GM19397 (cell line): ENCODE results near the gene CIPC.

Experiments
- ATAC-seq: cut with Tn5 transposase; IDR thresholded peaks from one replicate; pipeline ENCODE4 v1.9.1; 2021; ENCODE audit warnings: mild to moderate bottlenecking, moderate library complexity; ENCODE audit not compliant: unreplicated experiment

The CIPC gene

GRCh38 chr14:77145975-77146740 is 48.1 kb downstream of the CIPC start:
- ATAC-seq, result no peak

- no peak for ATAC-seq
Measured at GRCh38 chr14:77148510-77149231, 50.6 kb downstream of the CIPC start.

GRCh38 chr14:77151245-77151644 is 53.2 kb downstream of the CIPC start:
- ATAC-seq, result no peak

- ATAC-seq, result no peak
Measured at GRCh38 chr14:77151918-77152588, 54.0 kb downstream of the CIPC start.

- ATAC-seq, result no peak
Measured at GRCh38 chr14:77153802-77154201, 55.7 kb downstream of the CIPC start.

- ATAC-seq, result no peak
Measured at GRCh38 chr14:77154421-77154820, 56.4 kb downstream of the CIPC start.

GRCh38 chr14:77155083-77155482 is 57.0 kb downstream of the CIPC start:
- no peak for ATAC-seq

- ATAC-seq, result no peak
Measured at GRCh38 chr14:77157740-77158139, 59.7 kb downstream of the CIPC start.

- ATAC-seq, result no peak
Measured at GRCh38 chr14:77158175-77158881, 60.3 kb downstream of the CIPC start.

- no peak for ATAC-seq
Measured at GRCh38 chr14:77158882-77159255, 60.8 kb downstream of the CIPC start.

GRCh38 chr14:77161011-77161410 is 63.0 kb downstream of the CIPC start:
- ATAC-seq, result no peak
